HepG2 (cell line): ENCODE measurements around the gene SDR39U1.

Experiments used
- BCL6 ChIP-seq: IDR thresholded peaks from 2 replicates; pipeline ENCODE4 v1.6.1; 2016; ENCODE audit warnings: missing genetic modification reagents, missing compliant biosample characterization
- EP300 ChIP-seq, 3 experiments: sonication (generic) in 1 of 3; formaldehyde crosslinking in 1 of 3; IDR thresholded peaks; 2 replicates each; pipeline versions ENCODE4 v1.5.1 to v1.6.1; 2011 to 2020; ENCODE audit warnings: low read depth in 2 of 3, low read length in 2 of 3, borderline replicate concordance in 1 of 3, improper control_type of control experiment in 1 of 3, mild to moderate bottlenecking in 1 of 3, missing genetic modification reagents in 1 of 3, moderate library complexity in 1 of 3
- GABPA ChIP-seq, 2 experiments: IDR thresholded peaks; 2 replicates each; pipeline ENCODE4 v1.6.1; 2011 to 2016; ENCODE audit warnings: low read depth in 2 of 2, low read length in 1 of 2, missing biosample characterization in 1 of 2, missing genetic modification characterization in 1 of 2
- KMT2B ChIP-seq: IDR thresholded peaks from 2 replicates; pipeline ENCODE4 v1.6.1; 2016; ENCODE audit warnings: missing genetic modification reagents, missing compliant biosample characterization
- NCOA5 ChIP-seq: sonication (generic); formaldehyde crosslinking; IDR thresholded peaks from 2 replicates; pipeline ENCODE4 v1.4.0; 2020; ENCODE audit warnings: missing genetic modification reagents
- ZBTB8A ChIP-seq: sonication (generic); formaldehyde crosslinking; IDR thresholded peaks from 2 replicates; pipeline ENCODE4 v1.4.0; 2020; ENCODE audit warnings: mild to moderate bottlenecking, low read depth, missing genetic modification reagents, borderline replicate concordance
- ZNF333 ChIP-seq: sonication (generic); formaldehyde crosslinking; IDR thresholded peaks from 2 replicates; pipeline ENCODE4 v1.4.0; 2020; ENCODE audit warnings: mild to moderate bottlenecking, missing genetic modification reagents, borderline replicate concordance
- ZNF703 ChIP-seq: sonication (generic); formaldehyde crosslinking; IDR thresholded peaks from 2 replicates; pipeline ENCODE4 v1.5.1; 2020; ENCODE audit warnings: missing genetic modification reagents, mild to moderate bottlenecking, moderate library complexity, borderline replicate concordance
- TF ChIP-seq, protein P1 (sequence below): sonication (generic); formaldehyde crosslinking; IDR thresholded peaks from 2 replicates; pipeline ENCODE4 v1.5.0; 2020; ENCODE audit warnings: mild to moderate bottlenecking, missing genetic modification reagents, moderate library complexity
- TF ChIP-seq, protein P2 (sequence below): sonication (generic); formaldehyde crosslinking; IDR thresholded peaks from 2 replicates; pipeline ENCODE4 v1.4.0; 2020; ENCODE audit warnings: missing genetic modification reagents, borderline replicate concordance

GRCh38 chr14:24463017-24463883, 20.7 kb upstream of the SDR39U1 start:
- TF ChIP-seq EP300 (IDR thresholded peaks at IDR 0.05; ENCODE audit: low read depth in 2 of 2, low read length in 2 of 2) (no peak), EP300 (CRISPR knock-in tag; IDR thresholded peaks at IDR 0.05; ENCODE audit: borderline replicate concordance) (no peak), KMT2B (CRISPR knock-in tag) (no peak), GABPA (IDR thresholded peaks at IDR 0.05; ENCODE audit: low read depth, low read length) (no peak), GABPA (CRISPR knock-in tag; IDR thresholded peaks at IDR 0.05; ENCODE audit: low read depth) (no peak), ZNF703 (CRISPR knock-in tag) (no peak), ZBTB8A (CRISPR knock-in tag) (no peak), NCOA5 (CRISPR knock-in tag) (no peak), BCL6 (CRISPR knock-in tag) (no peak), ZNF333 (CRISPR knock-in tag) (no peak)
- TF ChIP-seq, protein P1, sequence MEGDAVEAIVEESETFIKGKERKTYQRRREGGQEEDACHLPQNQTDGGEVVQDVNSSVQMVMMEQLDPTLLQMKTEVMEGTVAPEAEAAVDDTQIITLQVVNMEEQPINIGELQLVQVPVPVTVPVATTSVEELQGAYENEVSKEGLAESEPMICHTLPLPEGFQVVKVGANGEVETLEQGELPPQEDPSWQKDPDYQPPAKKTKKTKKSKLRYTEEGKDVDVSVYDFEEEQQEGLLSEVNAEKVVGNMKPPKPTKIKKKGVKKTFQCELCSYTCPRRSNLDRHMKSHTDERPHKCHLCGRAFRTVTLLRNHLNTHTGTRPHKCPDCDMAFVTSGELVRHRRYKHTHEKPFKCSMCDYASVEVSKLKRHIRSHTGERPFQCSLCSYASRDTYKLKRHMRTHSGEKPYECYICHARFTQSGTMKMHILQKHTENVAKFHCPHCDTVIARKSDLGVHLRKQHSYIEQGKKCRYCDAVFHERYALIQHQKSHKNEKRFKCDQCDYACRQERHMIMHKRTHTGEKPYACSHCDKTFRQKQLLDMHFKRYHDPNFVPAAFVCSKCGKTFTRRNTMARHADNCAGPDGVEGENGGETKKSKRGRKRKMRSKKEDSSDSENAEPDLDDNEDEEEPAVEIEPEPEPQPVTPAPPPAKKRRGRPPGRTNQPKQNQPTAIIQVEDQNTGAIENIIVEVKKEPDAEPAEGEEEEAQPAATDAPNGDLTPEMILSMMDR (CRISPR knock-in tag), result no peak
- TF ChIP-seq, protein P2, sequence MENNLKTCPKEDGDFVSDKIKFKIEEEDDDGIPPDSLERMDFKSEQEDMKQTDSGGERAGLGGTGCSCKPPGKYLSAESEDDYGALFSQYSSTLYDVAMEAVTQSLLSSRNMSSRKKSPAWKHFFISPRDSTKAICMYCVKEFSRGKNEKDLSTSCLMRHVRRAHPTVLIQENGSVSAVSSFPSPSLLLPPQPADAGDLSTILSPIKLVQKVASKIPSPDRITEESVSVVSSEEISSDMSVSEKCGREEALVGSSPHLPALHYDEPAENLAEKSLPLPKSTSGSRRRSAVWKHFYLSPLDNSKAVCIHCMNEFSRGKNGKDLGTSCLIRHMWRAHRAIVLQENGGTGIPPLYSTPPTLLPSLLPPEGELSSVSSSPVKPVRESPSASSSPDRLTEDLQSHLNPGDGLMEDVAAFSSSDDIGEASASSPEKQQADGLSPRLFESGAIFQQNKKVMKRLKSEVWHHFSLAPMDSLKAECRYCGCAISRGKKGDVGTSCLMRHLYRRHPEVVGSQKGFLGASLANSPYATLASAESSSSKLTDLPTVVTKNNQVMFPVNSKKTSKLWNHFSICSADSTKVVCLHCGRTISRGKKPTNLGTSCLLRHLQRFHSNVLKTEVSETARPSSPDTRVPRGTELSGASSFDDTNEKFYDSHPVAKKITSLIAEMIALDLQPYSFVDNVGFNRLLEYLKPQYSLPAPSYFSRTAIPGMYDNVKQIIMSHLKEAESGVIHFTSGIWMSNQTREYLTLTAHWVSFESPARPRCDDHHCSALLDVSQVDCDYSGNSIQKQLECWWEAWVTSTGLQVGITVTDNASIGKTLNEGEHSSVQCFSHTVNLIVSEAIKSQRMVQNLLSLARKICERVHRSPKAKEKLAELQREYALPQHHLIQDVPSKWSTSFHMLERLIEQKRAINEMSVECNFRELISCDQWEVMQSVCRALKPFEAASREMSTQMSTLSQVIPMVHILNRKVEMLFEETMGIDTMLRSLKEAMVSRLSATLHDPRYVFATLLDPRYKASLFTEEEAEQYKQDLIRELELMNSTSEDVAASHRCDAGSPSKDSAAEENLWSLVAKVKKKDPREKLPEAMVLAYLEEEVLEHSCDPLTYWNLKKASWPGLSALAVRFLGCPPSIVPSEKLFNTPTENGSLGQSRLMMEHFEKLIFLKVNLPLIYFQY (CRISPR knock-in tag), result no peak
